Neural cell (in vitro differentiated cells): Measurements from ENCODE around the gene MGAT2. TPM values are rescaled to one million over a fixed set of nuclear protein-coding genes. Genes with fewer than 3 reads are reported as not detected.

Experiments used
- H2AFZ ChIP-seq: fragments of 200-600, 300-800 bp; sonication (generic), shearing (Covaris generic); 2 replicates; pipeline ENCODE4 v1.6.0; 2014; ENCODE audit warnings: low read depth, mild to moderate bottlenecking, antibody characterized with exemption, low read length, moderate library complexity
- H3F3A ChIP-seq: fragments of 200-600 bp; shearing (Covaris generic); 2 replicates; pipeline ENCODE4 v1.6.1; 2016; ENCODE audit warnings: mild to moderate bottlenecking, moderate library complexity, mixed read lengths, antibody characterized with exemption, low read length; ENCODE audit not compliant: insufficient read depth, poor library complexity, severe bottlenecking
- H3K27ac ChIP-seq: fragments of 200-600, 300-800 bp; sonication (generic), shearing (Covaris generic); 2 replicates; pipeline ENCODE4 v1.5.1; 2014; ENCODE audit warnings: mild to moderate bottlenecking, low read length, moderate library complexity
- H3K27me3 ChIP-seq: fragments of 300-800, 200-600 bp; sonication (generic), shearing (Covaris generic); 2 replicates; pipeline ENCODE4 v1.6.0; 2014; ENCODE audit warnings: mild to moderate bottlenecking, low read depth, low read length, moderate library complexity; ENCODE audit not compliant: insufficient read depth
- H3K36me3 ChIP-seq: fragments of 300-800, 200-600 bp; sonication (generic), shearing (Covaris generic); 2 replicates; pipeline ENCODE4 v1.5.1; 2014; ENCODE audit warnings: mild to moderate bottlenecking, antibody characterized with exemption, low read length, moderate library complexity; ENCODE audit not compliant: insufficient read depth
- H3K4me2 ChIP-seq: fragments of 300-800, 200-600 bp; sonication (generic), shearing (Covaris generic); 2 replicates; pipeline ENCODE4 v1.6.0; 2014; ENCODE audit warnings: mild to moderate bottlenecking, low read length
- H3K4me3 ChIP-seq: fragments of 300-800, 200-600 bp; sonication (generic), shearing (Covaris generic); 2 replicates; pipeline ENCODE4 v1.5.1; 2014; ENCODE audit warnings: mild to moderate bottlenecking, low read length, moderate library complexity
- H3K79me2 ChIP-seq: fragments of 200-600 bp; shearing (Covaris generic); replicated peaks from 2 replicates; pipeline ENCODE4 v1.6.0; 2014; ENCODE audit warnings: mild to moderate bottlenecking, low read length, moderate library complexity; ENCODE audit not compliant: insufficient read depth
- H3K9ac ChIP-seq: fragments of 300-800, 200-600 bp; sonication (generic), shearing (Covaris generic); 2 replicates; pipeline ENCODE4 v1.6.1; 2016; ENCODE audit warnings: mild to moderate bottlenecking, low read length, mixed read lengths
- H3K9me2 ChIP-seq: fragments of 200-600 bp; shearing (Covaris generic); 2 replicates; pipeline ENCODE4 v1.6.1; 2016; ENCODE audit warnings: mild to moderate bottlenecking, low read length, mixed read lengths; ENCODE audit not compliant: insufficient read depth
- H3K9me3 ChIP-seq: fragments of 200-600, 300-800 bp; sonication (generic), shearing (Covaris generic); 2 replicates; pipeline ENCODE4 v1.6.1; 2016; ENCODE audit warnings: mild to moderate bottlenecking, mixed run types, low read length, moderate library complexity, mixed read lengths
- H4K20me1 ChIP-seq: fragments of 200-600 bp; shearing (Covaris generic); 2 replicates; pipeline ENCODE4 v1.6.1; 2016; ENCODE audit warnings: mild to moderate bottlenecking, mixed run types; ENCODE audit not compliant: insufficient read depth
- CTCF ChIP-seq: fragments of 450-650 bp; IDR thresholded peaks from 2 replicates; pipeline ENCODE4 v1.5.1; 2014; ENCODE audit warnings: antibody characterized with exemption, mild to moderate bottlenecking, moderate library complexity; ENCODE audit not compliant: poor library complexity, severe bottlenecking
- EP300 ChIP-seq: fragments of 450-650 bp; conservative IDR thresholded peaks from 2 replicates; pipeline ENCODE4 v1.6.1; 2014; ENCODE audit warnings: antibody characterized with exemption, mild to moderate bottlenecking, moderate library complexity; ENCODE audit not compliant: poor library complexity, severe bottlenecking
- EZH2 ChIP-seq: fragments of 200-600, 300-800 bp; shearing (Covaris generic), sonication (generic); IDR thresholded peaks from 2 replicates; pipeline ENCODE4 v1.6.1; 2014; ENCODE audit warnings: antibody characterized with exemption, low read length, borderline replicate concordance, mild to moderate bottlenecking; ENCODE audit not compliant: insufficient read depth, poor library complexity, severe bottlenecking
- MXI1 ChIP-seq: fragments of 450-650 bp; conservative IDR thresholded peaks from 2 replicates; pipeline ENCODE4 v1.6.1; 2014; ENCODE audit warnings: antibody characterized with exemption, mild to moderate bottlenecking; ENCODE audit not compliant: poor library complexity, severe bottlenecking
- POLR2AphosphoS5 ChIP-seq: IDR thresholded peaks from 2 replicates; pipeline ENCODE4 v1.6.1; 2012
- RAD21 ChIP-seq: fragments of 450-650 bp; conservative IDR thresholded peaks from 2 replicates; pipeline ENCODE4 v1.6.1; 2014; ENCODE audit warnings: antibody characterized with exemption, mild to moderate bottlenecking, moderate library complexity
- polyA plus RNA-seq: library from polyadenylated mRNA; depleted of rRNA; stranded (reverse); fragments of >200 nt; gene quantifications from 2 replicates; pipeline ENCODE4 v1.2.3, GENCODE V29; 2014

Gene MGAT2
- polyA plus RNA-seq, 1 donor from 2014 or later: 24.7 TPM

GRCh38 chr14:49612251-49612650 is 8.3 kb upstream of the MGAT2 start:
- Histone ChIP-seq H3K9ac (no peak overlapping the region), H3K36me3 (peaks cover 2% of the 10 kb centered on the region), H3K4me2 (no peak overlapping the region), H3K27ac (no peak overlapping the region), H4K20me1 (no peaks in the 10 kb centered on the region), H2AFZ (no peak overlapping the region), H3K9me3 (no peaks in the 10 kb centered on the region), H3K9me2 (no peaks in the 10 kb centered on the region), H3K79me2 (no peaks in the 10 kb centered on the region), H3K27me3 (no peaks in the 10 kb centered on the region), H3K4me3 (no peak overlapping the region), H3F3A (no peaks in the 10 kb centered on the region)
- TF ChIP-seq EP300 (no peak), MXI1 (no peak), EZH2 (no peak), POLR2AphosphoS5 (no peak)

GRCh38 chr14:49612671-49613070 is 7.9 kb upstream of the MGAT2 start:
- Histone ChIP-seq H3K9me3 (no peaks in the 10 kb centered on the region), H3K4me3 (no peak overlapping the region), H4K20me1 (no peaks in the 10 kb centered on the region)

GRCh38 chr14:49614196-49614595 is 6.4 kb upstream of the MGAT2 start:
- peaks cover 14% of the 10 kb centered on the region for H3K36me3 ChIP-seq
- no peak overlapping the region for H3K4me2 ChIP-seq
- no peaks in the 10 kb centered on the region for H3K9me2 ChIP-seq
- H3K9me3 ChIP-seq: no peaks in the 10 kb centered on the region
- no peak overlapping the region for H2AFZ ChIP-seq
- H3K9ac ChIP-seq: no peak overlapping the region
- no peaks in the 10 kb centered on the region for H3F3A ChIP-seq
- no peak for TF ChIP-seq POLR2AphosphoS5
- no peak for TF ChIP-seq EZH2
- no peak for TF ChIP-seq RAD21
- TF ChIP-seq MXI1: no peak
- no peak overlapping the region for H3K27ac ChIP-seq
- no peak overlapping the region for H3K4me3 ChIP-seq
- H3K79me2 ChIP-seq: peaks cover 17% of the 10 kb centered on the region
- no peaks in the 10 kb centered on the region for H4K20me1 ChIP-seq
- no peaks in the 10 kb centered on the region for H3K27me3 ChIP-seq

More at GRCh38 chr14:49612671-49613070, 7.9 kb upstream of the MGAT2 start:
- H3F3A ChIP-seq: no peaks in the 10 kb centered on the region
- no peak for TF ChIP-seq CTCF
- no peak for TF ChIP-seq RAD21
- H3K4me2 ChIP-seq: no peak overlapping the region
- peaks cover 6% of the 10 kb centered on the region for H3K36me3 ChIP-seq
- H3K27me3 ChIP-seq: no peaks in the 10 kb centered on the region
- peaks cover 1% of the 10 kb centered on the region for H3K79me2 ChIP-seq
- H3K9ac ChIP-seq: no peak overlapping the region
- no peak overlapping the region for H2AFZ ChIP-seq
- no peaks in the 10 kb centered on the region for H3K9me2 ChIP-seq
- H3K27ac ChIP-seq: no peak overlapping the region

GRCh38 chr14:49615776-49616175 is 4.8 kb upstream of the MGAT2 start:
- H3K27ac ChIP-seq: no peak overlapping the region
- H3K27me3 ChIP-seq: no peaks in the 10 kb centered on the region

More at GRCh38 chr14:49615776-49616175, 4.8 kb upstream of the MGAT2 start:
- Histone ChIP-seq H3K9ac (no peak overlapping the region), H3K4me3 (no peak overlapping the region), H4K20me1 (no peaks in the 10 kb centered on the region), H3K9me3 (no peaks in the 10 kb centered on the region), H3K4me2 (no peak overlapping the region), H3K36me3 (peaks cover 14% of the 10 kb centered on the region), H3K9me2 (no peaks in the 10 kb centered on the region), H2AFZ (no peak overlapping the region), H3F3A (no peaks in the 10 kb centered on the region), H3K79me2 (peaks cover 22% of the 10 kb centered on the region)
- no peak for TF ChIP-seq POLR2AphosphoS5
